HepG2 (cell line): ENCODE data around the gene STPG4. TPM values are rescaled to one million over a fixed set of nuclear protein-coding genes. Genes with fewer than 3 reads are reported as not detected.
A peak's percentile ranks its signal among the peaks of the same experiment; 100 is the strongest.

Source experiments
- CEBPB ChIP-seq: IDR thresholded peaks from 2 replicates; pipeline ENCODE4 v1.6.1; 2011; ENCODE audit warnings: low read depth, low read length, improper control_type of control experiment, borderline replicate concordance
- CHD4 ChIP-seq: fragments of 200-600 bp; sonication (generic); IDR thresholded peaks from 2 replicates; pipeline ENCODE4 v1.7.0; 2017; ENCODE audit warnings: mild to moderate bottlenecking, low read length, borderline replicate concordance
- DR1 ChIP-seq: sonication (generic); formaldehyde crosslinking; IDR thresholded peaks from 2 replicates; pipeline ENCODE4 v1.8.0; 2021; ENCODE audit warnings: mild to moderate bottlenecking, missing genetic modification reagents, inconsistent platforms
- ELF3 ChIP-seq: IDR thresholded peaks from 2 replicates; pipeline ENCODE4 v1.6.1; 2016; ENCODE audit warnings: missing genetic modification reagents, missing compliant biosample characterization
- FOSL1 ChIP-seq: sonication (generic); formaldehyde crosslinking; IDR thresholded peaks from 2 replicates; pipeline ENCODE4 v1.9.0; 2021; ENCODE audit warnings: missing genetic modification reagents, borderline replicate concordance
- GATAD1 ChIP-seq: IDR thresholded peaks from 2 replicates; pipeline ENCODE4 v1.6.1; 2016; ENCODE audit warnings: missing genetic modification reagents, missing compliant biosample characterization
- GPBP1L1 ChIP-seq: sonication (generic); formaldehyde crosslinking; IDR thresholded peaks from 2 replicates; pipeline ENCODE4 v1.5.0; 2020; ENCODE audit warnings: mild to moderate bottlenecking, missing genetic modification reagents
- HNF4A ChIP-seq: sonication (generic); formaldehyde crosslinking; IDR thresholded peaks from 2 replicates; pipeline ENCODE4 v1.4.0; 2020; ENCODE audit warnings: missing genetic modification reagents
- MATR3 ChIP-seq: sonication (generic); formaldehyde crosslinking; IDR thresholded peaks from 2 replicates; pipeline ENCODE4 v1.4.0; 2020; ENCODE audit warnings: missing genetic modification reagents
- PITX1 ChIP-seq: sonication (generic); formaldehyde crosslinking; IDR thresholded peaks from 2 replicates; pipeline ENCODE4 v1.5.1; 2020; ENCODE audit warnings: mild to moderate bottlenecking, missing genetic modification reagents
- TRAFD1 ChIP-seq: sonication (generic); formaldehyde crosslinking; IDR thresholded peaks from 2 replicates; pipeline ENCODE4 v1.5.1; 2020; ENCODE audit warnings: missing genetic modification reagents, mild to moderate bottlenecking, borderline replicate concordance
- ZBTB49 ChIP-seq: sonication (generic); formaldehyde crosslinking; IDR thresholded peaks from 2 replicates; pipeline ENCODE4 v1.4.0; 2020; ENCODE audit warnings: missing genetic modification reagents, borderline replicate concordance
- ZFP37 ChIP-seq: sonication (generic); formaldehyde crosslinking; IDR thresholded peaks from 2 replicates; pipeline ENCODE4 v1.4.0; 2020; ENCODE audit warnings: missing genetic modification reagents, borderline replicate concordance
- ZNF292 ChIP-seq: sonication (generic); formaldehyde crosslinking; IDR thresholded peaks from 2 replicates; pipeline ENCODE4 v1.8.1; 2022; ENCODE audit warnings: mild to moderate bottlenecking, low read depth, missing genetic modification reagents, borderline replicate concordance
- ZNF333 ChIP-seq: sonication (generic); formaldehyde crosslinking; IDR thresholded peaks from 2 replicates; pipeline ENCODE4 v1.4.0; 2020; ENCODE audit warnings: mild to moderate bottlenecking, missing genetic modification reagents, borderline replicate concordance
- ZNF558 ChIP-seq: sonication (generic); formaldehyde crosslinking; IDR thresholded peaks from 2 replicates; pipeline ENCODE4 v1.9.0; 2022; ENCODE audit warnings: mild to moderate bottlenecking, missing genetic modification reagents, borderline replicate concordance
- ZNF598 ChIP-seq: sonication (generic); formaldehyde crosslinking; IDR thresholded peaks from 2 replicates; pipeline ENCODE4 v1.5.1; 2020; ENCODE audit warnings: mild to moderate bottlenecking, missing genetic modification reagents, borderline replicate concordance
- ZNF720 ChIP-seq: sonication (generic); formaldehyde crosslinking; IDR thresholded peaks from 2 replicates; pipeline ENCODE4 v1.4.0; 2020; ENCODE audit warnings: missing genetic modification reagents
- polyA plus RNA-seq, 8 experiments: library from polyadenylated mRNA; depleted of rRNA in 3 of 8; stranded (reverse) in 7 of 8; unstranded in 1 of 8; fragments of >200 nt; fragmentation: Illumina TruSeq in 4 of 8; extraction: Trizol in 4 of 8; gene quantifications; 2 replicates each; pipeline versions ENCODE4 v1.2.1 to v1.2.3, GENCODE V29; 2011 to 2016; ENCODE audit warnings: low read depth in 4 of 8, missing spikeins in 1 of 8, mixed read lengths in 1 of 8; ENCODE audit not compliant: insufficient read depth in 1 of 8
- total RNA-seq, 5 experiments: library from RNA; depleted of rRNA; stranded (reverse); fragments of >200 nt; fragmentation: Illumina TruSeq; extraction: Trizol; gene quantifications; 2 replicates each; pipeline ENCODE4 v1.2.3, GENCODE V29; 2016; ENCODE audit warnings: low read depth in 1 of 5
- TF ChIP-seq, protein P1 (sequence below), 2 experiments: sonication (generic) in 1 of 2; formaldehyde crosslinking in 1 of 2; IDR thresholded peaks; 2 replicates each; pipeline versions ENCODE4 v1.5.1 to v1.6.1; 2011 to 2020; ENCODE audit warnings: borderline replicate concordance in 1 of 2, low read depth in 1 of 2, low read length in 1 of 2, mild to moderate bottlenecking in 1 of 2, missing genetic modification reagents in 1 of 2, moderate library complexity in 1 of 2
- TF ChIP-seq, protein P2 (sequence below): conservative IDR thresholded peaks from 2 replicates; pipeline ENCODE4 v1.6.1; 2018; ENCODE audit warnings: missing genetic modification reagents

Gene STPG4
- total and polyA plus RNA-seq, 2 of the 13 experiments (the other 11 are each of a cell fraction or from before 2014, with no cell fraction given): 0.11 to 0.15 TPM

DNA sequence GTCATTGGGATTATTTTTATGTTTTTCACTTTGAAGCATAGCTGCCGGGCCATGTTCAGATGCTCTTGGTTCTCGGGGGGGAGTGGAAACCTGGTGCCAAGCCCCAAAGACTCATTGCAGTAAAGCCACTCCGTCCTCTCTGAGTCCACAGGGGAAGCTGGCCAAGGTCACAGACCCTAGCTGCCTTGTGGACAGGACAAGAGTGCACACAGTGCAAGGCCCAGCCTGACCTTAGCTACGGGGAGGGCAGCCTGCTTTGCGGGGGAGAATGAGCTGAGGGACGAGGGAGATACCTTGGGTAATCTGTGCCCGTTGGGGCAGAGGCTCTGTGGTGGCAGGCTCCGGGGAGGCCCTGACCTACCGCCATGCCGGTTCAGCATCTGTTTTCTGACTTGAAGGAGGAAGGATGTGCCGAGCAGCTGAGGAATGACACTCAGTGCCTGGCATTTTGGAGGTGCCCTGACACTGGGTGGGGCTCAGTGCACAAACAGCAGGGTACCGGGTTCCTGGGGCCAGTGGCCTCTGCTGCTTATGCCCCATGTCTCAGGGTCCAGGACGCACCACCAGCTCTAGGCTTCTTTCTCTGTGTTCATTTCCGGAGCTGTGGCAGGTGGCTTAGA is 87.2 kb downstream of the STPG4 start (continued):
- TF ChIP-seq ZNF598 (CRISPR knock-in tag) (no peak), ELF3 (CRISPR knock-in tag) (0 out of 2 replicates have a peak, but pooled peaks have one; percentile 43), MATR3 (CRISPR knock-in tag) (no peak), GPBP1L1 (CRISPR knock-in tag) (no peak), DR1 (CRISPR knock-in tag) (no peak), TRAFD1 (CRISPR knock-in tag) (peak; percentile 49; the same call in 1 of the 2 replicates), CEBPB (no peak), GATAD1 (CRISPR knock-in tag) (0 out of 2 replicates have a peak, but pooled peaks have one; percentile 53), CHD4 (no peak), ZNF333 (CRISPR knock-in tag) (0 out of 2 replicates have a peak, but pooled peaks have one; percentile 45), PITX1 (CRISPR knock-in tag) (peak; percentile 75), ZFP37 (CRISPR knock-in tag) (no peak), ZNF558 (CRISPR knock-in tag) (no peak), FOSL1 (CRISPR knock-in tag) (no peak), ZNF720 (CRISPR knock-in tag) (no peak), ZBTB49 (no peak), HNF4A (peak; percentile 95), ZNF292 (CRISPR knock-in tag) (peak; percentile 89; the same call in 1 of the 2 replicates)
- TF ChIP-seq, protein P1, sequence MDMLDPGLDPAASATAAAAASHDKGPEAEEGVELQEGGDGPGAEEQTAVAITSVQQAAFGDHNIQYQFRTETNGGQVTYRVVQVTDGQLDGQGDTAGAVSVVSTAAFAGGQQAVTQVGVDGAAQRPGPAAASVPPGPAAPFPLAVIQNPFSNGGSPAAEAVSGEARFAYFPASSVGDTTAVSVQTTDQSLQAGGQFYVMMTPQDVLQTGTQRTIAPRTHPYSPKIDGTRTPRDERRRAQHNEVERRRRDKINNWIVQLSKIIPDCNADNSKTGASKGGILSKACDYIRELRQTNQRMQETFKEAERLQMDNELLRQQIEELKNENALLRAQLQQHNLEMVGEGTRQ (IDR thresholded peaks at IDR 0.05; ENCODE audit: low read depth, low read length): no peak
- TF ChIP-seq, protein P1 (CRISPR knock-in tag; IDR thresholded peaks at IDR 0.05; ENCODE audit: borderline replicate concordance): no peak
- TF ChIP-seq, protein P2, sequence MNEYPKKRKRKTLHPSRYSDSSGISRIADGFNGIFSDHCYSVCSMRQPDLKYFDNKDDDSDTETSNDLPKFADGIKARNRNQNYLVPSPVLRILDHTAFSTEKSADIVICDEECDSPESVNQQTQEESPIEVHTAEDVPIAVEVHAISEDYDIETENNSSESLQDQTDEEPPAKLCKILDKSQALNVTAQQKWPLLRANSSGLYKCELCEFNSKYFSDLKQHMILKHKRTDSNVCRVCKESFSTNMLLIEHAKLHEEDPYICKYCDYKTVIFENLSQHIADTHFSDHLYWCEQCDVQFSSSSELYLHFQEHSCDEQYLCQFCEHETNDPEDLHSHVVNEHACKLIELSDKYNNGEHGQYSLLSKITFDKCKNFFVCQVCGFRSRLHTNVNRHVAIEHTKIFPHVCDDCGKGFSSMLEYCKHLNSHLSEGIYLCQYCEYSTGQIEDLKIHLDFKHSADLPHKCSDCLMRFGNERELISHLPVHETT (CRISPR knock-in tag): no peak
